ENCODE data around the gene RASA2. TPM values are rescaled to one million over a fixed set of nuclear protein-coding genes. Genes with fewer than 3 reads are reported as not detected.

RASA2 gene
- total and polyA plus RNA-seq, 9 of the 15 experiments (the other 6 are each of a cell fraction or from before 2014, with no cell fraction given), result 2.0 to 12.8 (median 9.5) TPM

- intact Hi-C loops (cut with micrococcal nuclease), result no loop called here
- H3K9me1 ChIP-seq (ENCODE audit: control insufficient read depth, insufficient read depth, low read length), result no peaks in the 10 kb centered on the region
- H3K4me1 ChIP-seq (replicated peaks in 1 of 2; ENCODE audit: control insufficient read depth in 2 of 2, insufficient read depth in 2 of 2, low read length in 2 of 2), result peaks cover 6 to 11% of the 10 kb centered on the region in 2 experiments
- H4K20me1 ChIP-seq (replicated peaks; ENCODE audit: control insufficient read depth, insufficient read depth, low read length), result no peaks in the 10 kb centered on the region
- H2AFZ ChIP-seq (ENCODE audit: low read depth, low read length), result peak overlapping the region; percentile 56
- ChIA-PET CTCF (ENCODE audit: low intra/inter-chr PET ratio) (no interaction called here), POLR2A (interaction anchor here (0.6 kb wide), 1 partner anchor 40 kb away, joined by 4 read pairs; no protein-coding TSS in a partner anchor)
- no TSS peak for BruUV-seq (replicated peaks)
- H3K4me3 ChIP-seq, result no peak overlapping the region
- WGBS (ENCODE audit: insufficient coverage, low coverage, missing lambda C conversion rate), result 2% methylated on average over 9 of the region's 9 CpGs
- peak overlapping the region; percentile 64 for H3K4me2 ChIP-seq (ENCODE audit: insufficient read depth, low read length)
- peak overlapping the region in 1 of 2 experiments; percentile 37; a peak in 1 of 4 replicates for H3K9ac ChIP-seq (ENCODE audit: insufficient read depth in 1 of 2, low read depth in 2 of 2, low read length in 2 of 2)
- no peaks in the 10 kb centered on the region for H3K79me2 ChIP-seq (ENCODE audit: control insufficient read depth, insufficient read depth, low read length)
- FAIRE-seq, result peak; percentile 83
- peak in 3 of 4 experiments; percentile 26 to 71 (median 43) for DNase-seq (ENCODE audit: extremely low read depth in 1 of 4, low spot score in 3 of 4)
- peak overlapping the region; percentile 35; the same call in 1 of the 3 replicates for H3K27ac ChIP-seq (ENCODE audit: extremely low read depth, low read depth, low read length)
- in situ Hi-C loops (cut with MboI), result no loop called here
- no peaks in the 10 kb centered on the region for H3K36me3 ChIP-seq (ENCODE audit: control insufficient read depth, insufficient read depth, low read length)
- no peaks in the 10 kb centered on the region; a peak in 1 of 5 replicates for H3K27me3 ChIP-seq (ENCODE audit: control insufficient read depth in 2 of 2, insufficient read depth in 2 of 2, low read length in 2 of 2)
- no peaks in the 10 kb centered on the region; the same call in 1 of the 2 replicates for H3K9me3 ChIP-seq (replicated peaks; ENCODE audit: control insufficient read depth, insufficient read depth, low read depth, low read length)
- ATAC-seq, result peak; percentile 78
- TF ChIP-seq RCOR1 (IDR thresholded peaks at IDR 0.05; ENCODE audit: borderline replicate concordance in 1 of 2, low read depth in 2 of 2, low read length in 2 of 2) (peak in 1 of 2 experiments; percentile 76; a peak in 1 of 4 replicates), GATAD2A (IDR thresholded peaks at IDR 0.05) (0 out of 2 replicates have a peak, but pooled peaks have one; percentile 60), ARID4B (CRISPR knock-in tag; IDR thresholded peaks at IDR 0.05) (no peak), PML (IDR thresholded peaks at IDR 0.05; ENCODE audit: low read length) (peak; percentile 40; the same call in 1 of the 2 replicates), CBFA2T3 (IDR thresholded peaks at IDR 0.05) (peak; percentile 93), TRIM24 (IDR thresholded peaks at IDR 0.05) (peak; percentile 51 to 82; a peak in 3 of 4 replicates), SMARCE1 (IDR thresholded peaks at IDR 0.05) (peak; percentile 77), TCF3 (CRISPR knock-in tag; IDR thresholded peaks at IDR 0.05) (peak; percentile 83), PHF20 (IDR thresholded peaks at IDR 0.05; ENCODE audit: partially characterized antibody) (peak; percentile 15), HNRNPH1 (optimal IDR thresholded peaks at IDR 0.05; ENCODE audit: low read depth, low read length) (no peak), ZNF444 (CRISPR knock-in tag; IDR thresholded peaks at IDR 0.05) (no peak), NCOR1 (IDR thresholded peaks at IDR 0.05) (peak; percentile 82), NFIC (IDR thresholded peaks at IDR 0.05) (peak; percentile 62), ARID1B (IDR thresholded peaks at IDR 0.05) (peak; percentile 88), DPF2 (IDR thresholded peaks at IDR 0.05) (peak; percentile 86), MTA2 (IDR thresholded peaks at IDR 0.05; ENCODE audit: low read depth) (peak; percentile 51; the same call in 1 of the 2 replicates), SOX6 (IDR thresholded peaks at IDR 0.05) (peak; percentile 37; the same call in 1 of the 2 replicates), ESRRA (IDR thresholded peaks at IDR 0.05; ENCODE audit: borderline replicate concordance, low read depth) (peak; percentile 33; the same call in 1 of the 2 replicates), TEAD4 (IDR thresholded peaks at IDR 0.05; ENCODE audit: low read length) (peak; percentile 87), TEAD4 (CRISPR knock-in tag; IDR thresholded peaks at IDR 0.05; ENCODE audit: borderline replicate concordance) (no peak), HNRNPLL (IDR thresholded peaks at IDR 0.05; ENCODE audit: low read depth, low read length, poor library complexity, severe bottlenecking) (no peak), STAT5A (IDR thresholded peaks at IDR 0.05; ENCODE audit: borderline replicate concordance, low read length) (peak; percentile 62; the same call in 1 of the 2 replicates), ATF1 (CRISPR knock-in tag; IDR thresholded peaks at IDR 0.05) (no peak), ATF1 (tag; IDR thresholded peaks at IDR 0.05) (0 out of 2 replicates have a peak, but pooled peaks have one; percentile 19)
Observed at GRCh38 chr3:141629976-141630375, 143.1 kb downstream of the RASA2 start.

Data from K562 (cell line).